ENCODE data around the gene TREH.

The TREH gene

DNA sequence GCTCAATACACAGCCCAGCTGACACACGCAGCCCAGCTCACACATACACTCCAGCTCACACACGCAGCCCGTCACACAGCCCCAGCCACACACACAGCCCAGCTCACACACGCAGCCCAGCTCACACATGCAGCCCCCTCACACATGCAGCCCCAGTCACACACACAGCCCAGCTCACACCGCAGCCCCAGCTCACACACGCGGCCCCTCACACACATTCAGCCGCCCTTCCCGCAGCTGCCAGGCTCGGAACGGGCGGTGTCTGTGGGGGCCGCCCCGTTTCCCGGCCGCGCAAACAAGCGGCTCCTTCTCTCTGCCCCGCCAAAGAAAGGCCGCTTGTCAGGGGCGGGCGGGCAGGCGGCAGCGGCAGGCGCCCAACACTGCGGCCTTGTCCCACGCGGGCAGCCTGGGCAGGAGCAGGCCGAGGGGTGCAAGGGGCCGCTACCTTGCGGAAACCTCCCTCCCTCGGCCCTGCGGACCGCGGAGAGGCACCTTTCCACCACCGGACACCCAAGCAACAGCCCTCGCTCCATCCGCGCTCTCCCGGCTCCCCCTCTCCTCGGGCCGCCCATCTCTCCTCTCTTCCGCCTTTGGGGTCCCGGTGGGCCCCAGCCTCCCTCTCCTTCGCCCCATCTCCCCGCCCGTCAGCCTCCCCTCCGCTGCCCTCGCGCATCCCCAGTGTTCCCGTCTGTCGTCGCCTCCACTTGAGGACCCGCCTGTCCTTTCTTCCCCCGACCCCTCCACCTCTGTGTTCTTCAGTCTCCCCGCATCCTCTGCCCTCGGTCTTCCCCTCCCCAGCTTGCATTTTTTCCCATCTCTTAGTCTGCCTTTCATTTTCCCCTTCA, 69.8 kb downstream of the TREH start:
- peak; percentile 83 for DNase-seq

- DNase-seq, result peak; percentile 45
Observed at GRCh38 chr11:118608360-118609227, 70.9 kb downstream of the TREH start.

DNA sequence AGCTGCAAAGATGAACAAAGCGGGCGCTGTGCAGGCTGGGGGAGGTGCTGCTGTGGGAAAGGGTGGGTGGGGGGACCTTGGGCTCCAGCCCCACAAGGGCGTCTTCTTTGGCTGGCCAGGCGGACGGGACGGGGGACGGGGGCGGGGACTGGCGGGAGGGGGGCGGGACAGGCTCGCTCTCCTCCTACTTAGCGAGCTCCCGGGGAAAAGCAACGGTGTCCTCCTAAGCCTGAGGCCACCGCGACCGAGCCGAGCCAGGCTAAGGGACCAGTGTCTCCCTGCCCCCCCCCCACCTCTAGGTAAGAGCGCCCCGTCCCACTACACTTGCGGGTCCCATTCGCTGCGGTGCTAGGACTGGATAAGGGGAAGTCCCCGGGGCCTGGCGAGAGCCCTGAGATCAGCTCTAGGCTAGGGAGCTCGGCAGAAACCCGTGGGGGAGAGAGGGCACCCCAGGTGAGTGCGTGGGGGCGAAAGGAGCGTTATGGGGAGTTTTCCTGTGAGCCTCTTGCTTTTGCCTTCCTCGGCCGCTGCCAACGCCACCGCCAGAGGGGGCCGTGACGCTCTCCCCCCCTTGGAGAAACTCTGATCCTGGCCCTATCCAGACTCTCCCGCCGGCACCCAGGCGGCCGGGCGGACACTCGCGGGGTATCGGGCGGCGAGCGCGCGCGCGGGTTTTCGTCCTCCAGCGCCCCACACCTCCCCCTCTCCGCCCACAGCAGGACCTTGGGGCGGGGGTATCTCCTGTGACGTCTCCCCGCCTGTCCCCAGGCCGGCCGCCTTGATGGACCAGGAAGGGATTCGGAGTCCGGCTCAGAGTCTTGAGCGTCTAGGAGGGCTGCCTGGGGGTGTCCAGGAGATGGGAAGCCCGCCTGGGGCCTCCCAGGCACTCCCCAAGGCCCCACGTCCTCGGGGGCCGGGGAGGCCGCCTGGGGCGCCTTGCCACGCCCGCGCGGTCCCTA, 71.8 kb downstream of the TREH start, which contains the start of gene PHLDB1:
Gene PHLDB1, plus strand, starts transcription at position 215 of the 959 bp plus-strand sequence. CDS start 6,222 bp downstream, outside the sequence.
- peak; percentile 82 for DNase-seq
